PC-3 (cell line): ENCODE results near the gene GXYLT1. TPM values are rescaled to one million over a fixed set of nuclear protein-coding genes. Genes with fewer than 3 reads are reported as not detected.

Experiments used
- ATAC-seq: fragments of 200-7000 bp; cut with Tn5 transposase; 2 replicates; pipeline ENCODE4 v1.9.1; 2020; ENCODE audit warnings: mild to moderate bottlenecking, moderate library complexity
- BruUV-seq: library from RNA; stranded (reverse); fragments of 400-500 nt; replicated peaks from 2 replicates; lab custom pipeline; 2021; lab: Mats Ljungman, UMichigan
- CTCF ChIA-PET: fragments of 300-600 bp; sonication (Branson Sonifier 250); formaldehyde crosslinking; loops from one replicate; lab custom pipeline; 2022; ENCODE audit warnings: antibody characterized with exemption; lab: Charles Lee
- POLR2A ChIA-PET: fragments of 300-600 bp; sonication (Branson Sonifier 250); formaldehyde crosslinking; loops from one replicate; lab custom pipeline; 2022; ENCODE audit warnings: antibody characterized with exemption; ENCODE audit not compliant: unreplicated experiment; lab: Charles Lee
- DNase-seq: peaks from one replicate; pipeline ENCODE4 v3.0.0-alpha.2; 2015
- H2AFZ ChIP-seq: fragments of 300-600 bp; sonication (generic); 2 replicates; pipeline ENCODE4 v1.6.0; 2016; ENCODE audit warnings: antibody characterized with exemption, low read length
- H3F3A ChIP-seq: fragments of 300-600 bp; sonication (generic); one replicate; pipeline ENCODE4 v1.6.0; 2017; ENCODE audit warnings: antibody characterized with exemption, low read length, control low read depth, mild to moderate bottlenecking; ENCODE audit not compliant: unreplicated experiment
- H3K27ac ChIP-seq: fragments of 300-600 bp; sonication (generic); 2 replicates; pipeline ENCODE4 v1.5.1; 2016; ENCODE audit warnings: mild to moderate bottlenecking, low read length
- H3K27me3 ChIP-seq: fragments of 300-600 bp; sonication (generic); 2 replicates; pipeline ENCODE4 v1.6.1; 2016; ENCODE audit warnings: low read length, mixed read lengths
- H3K36me3 ChIP-seq: fragments of 300-600 bp; sonication (generic); 2 replicates; pipeline ENCODE4 v1.6.1; 2016; ENCODE audit warnings: low read depth, mixed run types, low read length, mixed read lengths
- H3K4me1 ChIP-seq: fragments of 300-600 bp; sonication (generic); 2 replicates; pipeline ENCODE4 v1.5.1; 2016; ENCODE audit warnings: low read length; ENCODE audit not compliant: insufficient read depth
- H3K4me2 ChIP-seq: fragments of 300-600 bp; sonication (generic); 2 replicates; pipeline ENCODE4 v1.6.0; 2016; ENCODE audit warnings: low read length
- H3K4me3 ChIP-seq: fragments of 300-600 bp; sonication (generic); 2 replicates; pipeline ENCODE4 v1.5.1; 2016; ENCODE audit warnings: mild to moderate bottlenecking, low read length, mixed read lengths
- H3K79me2 ChIP-seq: fragments of 300-600 bp; sonication (generic); 2 replicates; pipeline ENCODE4 v1.6.1; 2017; ENCODE audit warnings: low read length, mixed read lengths
- H3K9ac ChIP-seq: fragments of 300-600 bp; sonication (generic); 2 replicates; pipeline ENCODE4 v1.6.0; 2016; ENCODE audit warnings: mild to moderate bottlenecking, low read length
- H3K9me2 ChIP-seq: fragments of 300-600 bp; sonication (generic); replicated peaks from 2 replicates; pipeline ENCODE4 v1.6.1; 2016; ENCODE audit warnings: mixed run types, low read length, mixed read lengths
- H3K9me3 ChIP-seq: fragments of 300-600 bp; sonication (generic); 2 replicates; pipeline ENCODE4 v1.6.1; 2016; ENCODE audit warnings: low read length, mixed read lengths
- H4K20me1 ChIP-seq: fragments of 300-600 bp; sonication (generic); 2 replicates; pipeline ENCODE4 v1.6.1; 2016; ENCODE audit warnings: low read length, mixed read lengths
- CTCF ChIP-seq: fragments of 300-600 bp; sonication (generic); conservative IDR thresholded peaks from 2 replicates; pipeline ENCODE4 v1.5.1; 2017; ENCODE audit warnings: antibody characterized with exemption, low read depth, mild to moderate bottlenecking, low read length
- EZH2 ChIP-seq: fragments of 300-600 bp; sonication (generic); IDR thresholded peaks from one replicate; pipeline ENCODE4 v1.6.1; 2017; ENCODE audit warnings: antibody characterized with exemption, mild to moderate bottlenecking, low read length; ENCODE audit not compliant: unreplicated experiment
- EZH2phosphoT487 ChIP-seq: fragments of 300-600 bp; sonication (generic); IDR thresholded peaks from 2 replicates; pipeline ENCODE4 v1.6.1; 2018; ENCODE audit warnings: mild to moderate bottlenecking, antibody characterized with exemption, low read length, borderline replicate concordance
- intact Hi-C: fragments of 100-400 bp; cut with micrococcal nuclease; formaldehyde crosslinking; loops from 2 replicates; pipeline ENCODE4 v1.9.0; 2023
- total RNA-seq: library from RNA; depleted of rRNA; stranded (reverse); fragments of >200 nt; gene quantifications from 2 replicates; pipeline ENCODE4 v1.2.3, GENCODE V29; 2014

GXYLT1 gene
- total RNA-seq, 1 experiment from 2014 or later: 5.1 TPM

DNA sequence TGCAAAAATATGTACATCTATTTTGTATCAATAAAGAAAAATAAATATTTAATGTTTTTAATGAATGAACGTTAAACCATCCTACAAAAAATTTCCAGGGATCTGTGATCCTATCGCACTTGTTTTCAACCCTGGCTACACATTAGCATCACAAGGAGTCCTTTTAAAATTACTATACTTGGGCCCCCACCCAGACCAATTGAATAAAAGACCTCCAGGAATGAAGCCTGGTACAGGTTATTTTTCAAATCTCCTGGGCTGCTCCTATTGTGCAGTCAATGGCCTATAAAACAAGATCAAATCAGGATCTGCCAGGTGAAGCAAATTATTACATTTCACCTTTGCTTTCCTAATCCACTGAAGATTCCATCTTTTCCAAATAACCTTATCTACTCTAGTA, 33.4 kb upstream of the GXYLT1 start:
- no peak overlapping the region for H3K9ac ChIP-seq
- H3F3A ChIP-seq: no peaks in the 10 kb centered on the region
- no peaks in the 10 kb centered on the region for H4K20me1 ChIP-seq
- ATAC-seq (no peak), DNase-seq (no peak)
- H3K9me2 ChIP-seq: no peaks in the 10 kb centered on the region
- no peaks in the 10 kb centered on the region for H3K9me3 ChIP-seq
- no peak overlapping the region for H2AFZ ChIP-seq
- H3K27ac ChIP-seq: no peak overlapping the region
- no TSS peak for BruUV-seq
- no peaks in the 10 kb centered on the region for H3K4me1 ChIP-seq
- no peaks in the 10 kb centered on the region for H3K79me2 ChIP-seq
- TF ChIP-seq CTCF (no peak), EZH2 (no peak), EZH2phosphoT487 (no peak)
- ChIA-PET POLR2A (no interaction called here), CTCF (no interaction called here)
- no peak overlapping the region for H3K4me3 ChIP-seq
- no peak overlapping the region for H3K4me2 ChIP-seq
- no peaks in the 10 kb centered on the region for H3K27me3 ChIP-seq
- intact Hi-C loops: no loop called here
- no peaks in the 10 kb centered on the region for H3K36me3 ChIP-seq

- no peaks in the 10 kb centered on the region for H3K36me3 ChIP-seq
- H2AFZ ChIP-seq: no peak overlapping the region
- no peaks in the 10 kb centered on the region for H3K79me2 ChIP-seq
- no TSS peak for BruUV-seq
- no peak overlapping the region for H3K9ac ChIP-seq
- no peaks in the 10 kb centered on the region for H3K9me2 ChIP-seq
- TF ChIP-seq CTCF (no peak), EZH2 (no peak), EZH2phosphoT487 (no peak)
- H4K20me1 ChIP-seq: no peaks in the 10 kb centered on the region
- DNase-seq (no peak), ATAC-seq (no peak)
- no peak overlapping the region for H3K4me3 ChIP-seq
- ChIA-PET POLR2A (no interaction called here), CTCF (no interaction called here)
- no peaks in the 10 kb centered on the region for H3F3A ChIP-seq
- H3K4me2 ChIP-seq: no peak overlapping the region
- intact Hi-C loops: no loop called here
- no peaks in the 10 kb centered on the region for H3K4me1 ChIP-seq
- H3K27ac ChIP-seq: no peak overlapping the region
- H3K27me3 ChIP-seq: no peaks in the 10 kb centered on the region
- no peaks in the 10 kb centered on the region for H3K9me3 ChIP-seq
Observed at GRCh38 chr12:42174978-42175377, 30.3 kb upstream of the GXYLT1 start.

GRCh38 chr12:42173961-42174521, 29.4 kb upstream of the GXYLT1 start:
- H3K4me2 ChIP-seq: no peak overlapping the region
- BruUV-seq: no TSS peak
- no peak for ATAC-seq
- no peak overlapping the region for H3K27ac ChIP-seq
- no peaks in the 10 kb centered on the region for H3K27me3 ChIP-seq
- POLR2A ChIA-PET: no interaction called here
- DNase-seq: no peak
- H3K9ac ChIP-seq: no peak overlapping the region
- H2AFZ ChIP-seq: no peak overlapping the region
- no peaks in the 10 kb centered on the region for H3K4me1 ChIP-seq
- no peaks in the 10 kb centered on the region for H3K36me3 ChIP-seq
- H3K4me3 ChIP-seq: no peak overlapping the region
- TF ChIP-seq CTCF (no peak), EZH2phosphoT487 (no peak), EZH2 (no peak)
- intact Hi-C loops: no loop called here
- CTCF ChIA-PET: no interaction called here
- no peaks in the 10 kb centered on the region for H3F3A ChIP-seq
- no peaks in the 10 kb centered on the region for H3K9me3 ChIP-seq
- no peaks in the 10 kb centered on the region for H4K20me1 ChIP-seq
- no peaks in the 10 kb centered on the region for H3K9me2 ChIP-seq
- no peaks in the 10 kb centered on the region for H3K79me2 ChIP-seq
